Cardiac septum (tissue), 1 donor: Measurements from ENCODE around the gene CFAP92. TPM values are rescaled to one million over a fixed set of nuclear protein-coding genes. Genes with fewer than 3 reads are reported as not detected.

Experiments
- DNase-seq: peaks from one replicate; pipeline ENCODE4 v3.0.0-alpha.2; 2020; ENCODE audit warnings: low spot score
- intact Hi-C: fragments of 100-400 bp; cut with DNase I; formaldehyde crosslinking; loops from one replicate; pipeline ENCODE4 v1.14.0; 2022
- total RNA-seq: library from RNA; stranded (reverse); fragmentation: NEBNext Ultra II Directional; extraction: Animal tissue kit (Norgen Biotek cat#: 25700); gene quantifications from one replicate; pipeline ENCODE4 v1.2.1, GENCODE V29; 2021
- donor health status: DM: no; HTN: no; CAD: no.

Gene CFAP92
- total RNA-seq, 1 donor from 2014 or later, result 0.27 TPM

DNA sequence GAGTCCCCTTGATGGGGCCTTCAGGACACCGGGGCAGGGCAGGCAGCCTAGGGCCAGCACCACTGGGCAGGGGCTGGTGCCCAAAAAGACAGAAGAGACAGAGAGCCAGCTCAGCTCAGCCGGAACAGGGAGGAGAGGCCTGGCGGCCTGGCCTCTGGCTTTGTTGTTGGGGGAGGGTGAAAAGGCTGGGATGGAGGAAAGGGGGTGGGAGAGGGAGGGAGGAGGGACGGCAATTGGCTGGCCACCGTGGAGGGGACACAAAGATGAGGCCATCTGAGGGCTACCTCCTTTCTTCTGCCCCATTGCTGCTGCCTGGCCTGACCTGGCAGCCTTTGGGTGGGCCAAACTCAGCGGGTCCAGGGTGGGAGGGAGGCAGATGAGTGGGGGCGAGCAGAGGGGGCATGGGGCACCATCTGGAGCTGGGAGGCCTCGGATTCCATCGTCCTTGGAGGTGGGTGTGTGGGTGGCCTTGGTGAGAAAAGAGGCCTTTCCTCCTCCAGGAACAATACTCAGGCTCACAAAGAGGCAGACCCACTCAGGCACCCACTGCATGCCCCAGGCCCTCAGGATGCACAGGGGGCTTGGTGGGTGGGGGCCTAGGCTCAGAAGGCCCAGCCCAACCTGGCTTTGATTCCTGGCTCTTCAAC, 16.6 kb upstream of the CFAP92 start:
- intact Hi-C loops, result no loop called here
- no peak for DNase-seq

DNA sequence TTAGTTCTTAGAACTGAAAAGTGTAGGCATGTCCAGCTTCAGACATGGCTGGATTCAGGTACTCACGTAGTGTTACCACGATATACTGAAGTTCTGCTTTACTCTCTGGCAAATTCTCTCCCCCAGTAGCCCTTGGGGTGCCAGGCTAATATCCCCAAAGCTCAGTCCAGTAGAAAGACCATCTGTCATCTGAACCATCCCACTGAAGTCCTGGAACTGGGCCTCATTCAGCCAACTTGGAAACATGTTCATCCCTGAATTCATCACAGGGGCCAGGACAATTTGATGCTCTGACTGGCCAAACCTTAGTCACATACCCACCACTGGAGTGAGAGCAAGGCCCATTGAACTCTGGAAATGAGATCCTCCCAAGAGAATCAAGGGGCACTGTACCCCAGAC, 15.4 kb upstream of the CFAP92 start:
- intact Hi-C loops, result no loop called here
- no peak for DNase-seq

DNA sequence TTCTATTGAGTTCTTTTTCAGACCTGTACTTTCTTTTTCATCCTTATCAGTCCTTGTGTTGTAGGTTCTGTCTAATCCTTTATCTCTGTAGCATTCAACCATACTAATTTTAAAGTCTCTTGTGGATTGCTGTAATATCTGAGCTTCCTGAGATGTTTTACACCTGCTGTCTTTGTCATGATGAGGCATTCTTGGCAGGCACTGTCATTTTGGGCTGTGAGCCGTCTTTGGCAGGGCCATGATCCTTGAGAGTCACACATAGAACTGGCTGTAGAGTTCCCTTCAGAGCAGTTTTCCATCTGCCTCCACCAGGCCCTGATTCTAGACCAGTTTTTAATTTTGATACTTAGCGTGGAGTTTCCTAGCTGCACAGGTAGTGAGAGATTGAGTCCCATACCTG, 13.9 kb upstream of the CFAP92 start:
- intact Hi-C loops, result no loop called here
- no peak for DNase-seq

GRCh38 chr3:129006864-129007263, 13.0 kb upstream of the CFAP92 start:
- no peak for DNase-seq
- intact Hi-C loops, result no loop called here

- intact Hi-C loops, result no loop called here
- no peak for DNase-seq
Observed at GRCh38 chr3:129005526-129006303, 11.8 kb upstream of the CFAP92 start.

GRCh38 chr3:129004639-129005295, 10.9 kb upstream of the CFAP92 start:
- DNase-seq, result no peak
- intact Hi-C loops, result no loop called here

DNA sequence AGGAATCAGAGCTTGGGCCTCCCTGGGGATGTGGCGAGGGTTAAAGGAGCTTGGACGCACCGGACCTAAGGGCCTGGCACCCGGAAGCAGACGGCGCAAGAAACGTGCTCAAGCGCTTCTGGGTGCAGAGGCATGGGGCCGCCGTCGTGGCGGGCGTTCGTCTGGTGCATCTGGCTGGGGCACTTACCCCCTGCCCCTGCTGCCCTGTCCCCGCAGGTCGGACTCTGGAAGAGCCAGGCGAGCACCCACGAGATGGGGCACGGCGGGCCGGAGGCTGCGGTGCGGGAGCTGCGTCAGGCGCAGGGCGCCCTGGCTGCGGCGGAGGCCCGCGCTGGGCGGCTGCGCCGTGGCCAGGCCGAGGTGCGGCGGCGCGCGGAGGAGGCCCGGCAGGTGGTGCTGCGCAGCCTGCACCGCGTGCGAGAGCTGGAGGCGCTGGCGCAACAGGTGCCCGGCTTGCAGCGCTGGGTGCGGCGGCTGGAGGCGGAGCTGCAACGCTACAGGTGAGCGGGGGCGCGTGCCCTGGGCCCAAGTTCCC, 9.8 kb upstream of the CFAP92 start:
- DNase-seq, result no peak
- intact Hi-C loops, result no loop called here

DNA sequence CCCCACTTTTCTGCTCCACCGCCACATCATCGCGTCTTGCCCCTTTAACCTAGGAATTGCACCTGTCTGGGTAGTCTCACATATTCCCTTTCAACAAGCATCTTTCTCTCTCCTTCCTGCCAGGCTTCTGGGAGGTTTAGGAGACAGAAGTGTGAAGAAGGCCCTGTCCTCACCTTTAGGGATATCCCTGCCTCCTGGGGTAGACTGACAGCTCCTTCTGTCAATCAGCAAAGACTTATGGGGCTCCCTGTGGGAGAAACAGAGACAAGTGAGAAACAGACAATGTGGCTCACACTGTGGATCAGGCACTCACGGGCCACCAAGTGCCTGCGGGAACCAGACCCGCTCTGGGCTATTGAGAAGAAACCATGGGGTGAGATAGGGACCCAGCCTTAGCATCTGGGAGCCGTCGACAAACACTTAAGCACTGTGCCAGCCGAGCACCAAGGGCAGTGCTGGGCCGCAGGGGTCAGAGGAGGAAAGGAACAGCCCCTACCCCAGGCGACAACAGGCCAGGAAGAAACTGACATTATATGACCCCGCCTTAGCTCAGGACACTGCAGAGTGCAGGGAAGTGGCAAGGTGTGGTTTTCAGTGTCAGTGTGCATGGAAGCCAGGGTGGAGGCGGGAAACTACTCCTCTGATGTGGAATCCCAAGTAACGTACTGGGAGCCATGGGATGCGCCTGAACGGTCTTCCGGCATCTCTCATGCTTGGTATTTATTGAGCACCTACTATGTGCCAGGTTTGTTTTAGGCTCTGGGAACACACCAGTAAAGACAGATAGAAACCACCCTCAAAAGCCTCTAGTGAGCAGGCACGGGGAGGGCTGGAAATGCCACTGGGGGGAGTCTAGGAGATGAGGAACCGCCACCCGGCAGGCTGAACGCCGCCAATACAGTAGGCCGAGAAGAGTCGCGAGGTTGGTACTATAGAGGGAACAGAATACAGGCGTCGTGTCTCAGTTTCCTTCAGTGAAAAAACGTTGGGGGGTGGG, 9.0 kb upstream of the CFAP92 start:
- intact Hi-C loops, result no loop called here
- no peak for DNase-seq

GRCh38 chr3:129001806-129002572, 8.1 kb upstream of the CFAP92 start:
- no peak for DNase-seq
- intact Hi-C loops, result no loop called here

GRCh38 chr3:129001101-129001805, 7.4 kb upstream of the CFAP92 start, which contains the start of gene EFCC1:
TSS of gene EFCC1 (plus strand) at chr3:129001304. CDS start at chr3:129001629, 325 bp downstream.
- intact Hi-C loops, result no loop called here
- peak; percentile 84 for DNase-seq

- intact Hi-C loops, result no loop called here
Observed at GRCh38 chr3:129000742-129001100, 6.8 kb upstream of the CFAP92 start.

GRCh38 chr3:128999102-128999501, 5.2 kb upstream of the CFAP92 start:
- DNase-seq, result no peak
- intact Hi-C loops, result no loop called here

More at GRCh38 chr3:129000742-129001100, 6.8 kb upstream of the CFAP92 start:
- no peak for DNase-seq

DNA sequence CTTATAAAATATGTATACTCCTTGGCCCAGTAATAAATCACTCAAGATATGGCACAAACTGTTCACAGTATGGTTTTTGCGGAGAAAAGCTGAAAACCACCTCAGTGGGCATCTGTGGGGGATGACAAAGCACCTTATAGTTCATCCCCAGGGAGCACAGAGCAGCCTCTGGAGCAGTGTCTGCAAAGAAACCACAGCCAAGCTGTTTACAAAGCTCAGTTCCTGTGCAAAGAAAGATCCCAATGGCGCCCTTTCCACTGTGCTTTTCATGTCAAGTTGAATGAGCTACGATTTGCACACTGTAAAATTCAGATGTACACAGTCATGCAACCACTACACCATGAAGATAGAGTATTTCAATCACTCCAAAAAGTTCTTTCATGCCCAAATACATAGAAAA, 4.7 kb upstream of the CFAP92 start:
- no peak for DNase-seq
- intact Hi-C loops, result no loop called here

DNA sequence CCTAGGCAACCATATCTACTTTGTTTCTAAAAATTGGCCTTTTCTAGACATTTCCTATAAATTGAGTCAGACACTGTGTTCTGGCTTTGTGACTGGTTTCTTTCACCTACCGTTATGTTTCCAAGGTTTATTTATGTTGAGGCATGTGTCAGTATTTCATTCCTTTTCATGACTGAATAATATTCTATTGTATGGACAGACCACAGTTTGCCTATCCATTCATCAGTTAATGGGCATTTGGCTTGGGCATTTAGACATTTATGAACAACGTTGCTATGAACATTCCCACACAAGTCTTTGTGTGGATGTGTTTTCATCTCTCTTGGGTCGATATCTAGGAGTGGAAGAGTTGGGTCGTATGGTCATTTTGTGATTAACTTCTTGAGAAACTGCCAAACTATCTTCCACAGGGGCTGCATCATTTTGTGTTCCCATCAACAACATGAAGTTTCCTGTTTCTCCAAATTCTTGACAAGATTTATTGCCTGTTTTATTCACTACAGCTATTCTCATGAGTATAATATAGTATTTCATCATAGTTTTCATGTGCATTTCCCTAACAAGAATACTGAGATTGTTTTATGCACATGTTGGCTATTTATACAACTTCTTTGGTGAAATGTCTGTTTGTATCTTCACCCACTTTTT, 3.7 kb upstream of the CFAP92 start:
- intact Hi-C loops, result no loop called here
- DNase-seq, result no peak

DNA sequence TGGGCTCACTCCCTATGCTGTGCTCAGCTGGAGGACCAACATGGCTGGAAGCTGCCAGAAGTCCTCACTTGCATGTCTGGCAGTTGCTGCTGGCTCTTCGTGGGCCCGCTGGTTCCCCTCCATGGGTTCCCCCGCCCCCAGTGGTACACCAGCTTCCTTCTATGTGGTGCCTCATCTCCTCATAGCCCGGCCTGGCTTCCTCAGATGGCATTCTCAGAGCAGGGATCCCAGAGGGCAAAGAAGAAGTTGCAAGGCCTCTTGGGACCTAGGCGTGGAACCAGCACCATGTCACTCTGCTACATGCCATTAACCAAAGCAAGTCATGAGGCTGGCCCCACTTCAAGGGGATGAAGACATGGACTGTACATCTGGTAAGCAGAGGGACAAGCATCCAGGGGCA, 2.9 kb upstream of the CFAP92 start:
- intact Hi-C loops, result no loop called here
- DNase-seq, result no peak

DNA sequence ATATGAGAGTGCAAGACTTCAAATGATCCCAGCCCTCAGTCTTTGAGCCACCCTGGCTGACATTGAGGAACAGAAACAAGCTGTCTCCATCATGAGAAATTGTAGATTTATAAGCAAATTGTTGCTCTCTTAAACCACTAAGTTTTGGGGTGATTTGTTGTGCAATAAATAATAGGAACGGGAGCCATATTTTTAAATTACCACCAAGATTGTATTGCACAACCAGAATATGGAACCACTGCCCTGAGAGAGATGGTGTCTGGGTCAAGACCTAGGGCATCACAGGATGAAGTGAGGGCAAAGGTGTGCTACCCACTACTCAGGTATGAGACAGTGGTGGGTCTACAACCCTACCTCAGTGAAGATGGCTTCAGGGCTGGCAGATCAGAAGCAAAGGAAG, 2.3 kb upstream of the CFAP92 start:
- no peak for DNase-seq
- intact Hi-C loops, result no loop called here

DNA sequence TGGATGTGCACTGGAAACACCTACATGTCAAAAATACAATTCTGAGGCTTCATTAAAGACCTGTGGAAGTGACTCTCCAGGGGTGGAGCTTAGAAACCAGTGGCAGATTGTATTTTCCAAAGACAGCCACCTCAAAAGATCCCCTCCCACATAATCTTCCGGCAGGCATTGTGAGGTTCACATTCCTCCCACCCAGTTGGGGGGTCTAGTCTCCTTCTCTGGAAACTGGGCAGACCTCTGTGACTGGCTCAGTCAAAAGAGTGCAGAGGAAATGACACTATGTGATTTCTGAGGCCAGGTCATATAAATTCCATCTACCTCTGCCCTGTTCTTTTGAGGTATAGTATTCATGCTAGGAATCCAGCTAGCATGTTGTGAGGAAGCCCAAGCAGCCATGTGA, 1.9 kb upstream of the CFAP92 start:
- no peak for DNase-seq
- intact Hi-C loops, result no loop called here
